Gastrocnemius medialis (tissue), 4 donors: ENCODE data around the gene COL24A1.

Experiments used
- POLR2A ChIP-seq, 2 donors: fragments of 450-650 bp; IDR thresholded peaks; one replicate each; pipeline ENCODE4 v1.6.1; 2017; ENCODE audit warnings: antibody characterized with exemption in 2 of 2, mild to moderate bottlenecking in 2 of 2, moderate library complexity in 2 of 2
- TF ChIP-seq, protein P1 (sequence below), 5 experiments: fragments of 450-650 bp in 3 of 5; fragments of 200-600 bp in 2 of 5; sonication (generic) in 2 of 5; IDR thresholded peaks in 4 of 5; conservative IDR thresholded peaks in 1 of 5; 1 replicate in 4 of 5; 2 replicates in 1 of 5; pipeline ENCODE4 v1.5.1; 2016 to 2019; ENCODE audit warnings: antibody characterized with exemption in 5 of 5, mild to moderate bottlenecking in 3 of 5, moderate library complexity in 3 of 5

GRCh38 chr1:85938829-85939228 lies 217.7 kb downstream of the COL24A1 start:
- TF ChIP-seq, protein P1, sequence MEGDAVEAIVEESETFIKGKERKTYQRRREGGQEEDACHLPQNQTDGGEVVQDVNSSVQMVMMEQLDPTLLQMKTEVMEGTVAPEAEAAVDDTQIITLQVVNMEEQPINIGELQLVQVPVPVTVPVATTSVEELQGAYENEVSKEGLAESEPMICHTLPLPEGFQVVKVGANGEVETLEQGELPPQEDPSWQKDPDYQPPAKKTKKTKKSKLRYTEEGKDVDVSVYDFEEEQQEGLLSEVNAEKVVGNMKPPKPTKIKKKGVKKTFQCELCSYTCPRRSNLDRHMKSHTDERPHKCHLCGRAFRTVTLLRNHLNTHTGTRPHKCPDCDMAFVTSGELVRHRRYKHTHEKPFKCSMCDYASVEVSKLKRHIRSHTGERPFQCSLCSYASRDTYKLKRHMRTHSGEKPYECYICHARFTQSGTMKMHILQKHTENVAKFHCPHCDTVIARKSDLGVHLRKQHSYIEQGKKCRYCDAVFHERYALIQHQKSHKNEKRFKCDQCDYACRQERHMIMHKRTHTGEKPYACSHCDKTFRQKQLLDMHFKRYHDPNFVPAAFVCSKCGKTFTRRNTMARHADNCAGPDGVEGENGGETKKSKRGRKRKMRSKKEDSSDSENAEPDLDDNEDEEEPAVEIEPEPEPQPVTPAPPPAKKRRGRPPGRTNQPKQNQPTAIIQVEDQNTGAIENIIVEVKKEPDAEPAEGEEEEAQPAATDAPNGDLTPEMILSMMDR (IDR thresholded peaks at IDR 0.05 in 4 of 5, conservative IDR thresholded peaks at IDR 0.05 in 1 of 5) = no peak
- no peak for TF ChIP-seq POLR2A (IDR thresholded peaks at IDR 0.05)
